Measurements from ENCODE around the gene XXYLT1.

Gene XXYLT1

GRCh38 chr3:195105389-195105788, 165.6 kb downstream of the XXYLT1 start:
- no peak for DNase-seq (ENCODE audit: extremely low spot score)
- ChIA-PET CTCF (interaction anchor here (0.9 kb wide), 2 partner anchors 106 to 422 kb away, joined by 3 read pairs; no protein-coding TSS in a partner anchor), POLR2A (no interaction called here)
- no peak for TF ChIP-seq HDGF (IDR thresholded peaks at IDR 0.05; ENCODE audit: borderline replicate concordance)
- TF ChIP-seq FOXK2 (IDR thresholded peaks at IDR 0.05): no peak
- no peak for TF ChIP-seq PKNOX1 (IDR thresholded peaks at IDR 0.05)

- DNase-seq (ENCODE audit: extremely low spot score): no peak
- TF ChIP-seq ZNF384 (IDR thresholded peaks at IDR 0.05): no peak
- no peak for TF ChIP-seq FOXA1 (IDR thresholded peaks at IDR 0.05)
- TF ChIP-seq L3MBTL2 (conservative IDR thresholded peaks at IDR 0.05): no peak
- TF ChIP-seq CTBP1 (IDR thresholded peaks at IDR 0.05; ENCODE audit: borderline replicate concordance): no peak
- TF ChIP-seq LEF1 (IDR thresholded peaks at IDR 0.05; ENCODE audit: borderline replicate concordance): no peak
- TF ChIP-seq NFRKB (IDR thresholded peaks at IDR 0.05): no peak
- TF ChIP-seq SUZ12 (IDR thresholded peaks at IDR 0.05): no peak
- TF ChIP-seq FOXM1 (IDR thresholded peaks at IDR 0.05; ENCODE audit: borderline replicate concordance): no peak
- TF ChIP-seq HDGF (IDR thresholded peaks at IDR 0.05; ENCODE audit: borderline replicate concordance): no peak
- no peak for TF ChIP-seq BHLHE40 (IDR thresholded peaks at IDR 0.05; ENCODE audit: borderline replicate concordance)
- POLR2A ChIA-PET: no interaction called here
- CTCF ChIA-PET: interaction anchor here (0.7 kb wide), 1 partner anchor 99 kb away, joined by 3 read pairs; no protein-coding TSS in a partner anchor
Measured at GRCh38 chr3:195104340-195104739, 166.6 kb downstream of the XXYLT1 start.

- no peak for DNase-seq (ENCODE audit: extremely low spot score)
- POLR2A ChIA-PET: no interaction called here
Measured at GRCh38 chr3:195103623-195104022, 167.3 kb downstream of the XXYLT1 start.

GRCh38 chr3:195102609-195103467, 168.1 kb downstream of the XXYLT1 start:
- TF ChIP-seq ARNT (IDR thresholded peaks at IDR 0.05) (peak; percentile 56; the same call in 1 of the 2 replicates), FOXM1 (IDR thresholded peaks at IDR 0.05; ENCODE audit: borderline replicate concordance) (no peak)
- no peak for DNase-seq (ENCODE audit: extremely low spot score)
- CTCF ChIA-PET: no interaction called here
- POLR2A ChIA-PET: no interaction called here

More at GRCh38 chr3:195103623-195104022, 167.3 kb downstream of the XXYLT1 start:
- TF ChIP-seq TARDBP (IDR thresholded peaks at IDR 0.05) (no peak), ARNT (IDR thresholded peaks at IDR 0.05) (no peak), FOXA1 (IDR thresholded peaks at IDR 0.05) (no peak), FOXM1 (IDR thresholded peaks at IDR 0.05; ENCODE audit: borderline replicate concordance) (no peak), ZNF384 (IDR thresholded peaks at IDR 0.05) (no peak), SP1 (IDR thresholded peaks at IDR 0.05) (no peak), CTBP1 (IDR thresholded peaks at IDR 0.05; ENCODE audit: borderline replicate concordance) (no peak), LEF1 (IDR thresholded peaks at IDR 0.05; ENCODE audit: borderline replicate concordance) (no peak), NFRKB (IDR thresholded peaks at IDR 0.05) (no peak), ELF4 (IDR thresholded peaks at IDR 0.05) (no peak)
- CTCF ChIA-PET: no interaction called here

GRCh38 chr3:195101927-195102608, 168.9 kb downstream of the XXYLT1 start:
- no peak for DNase-seq (ENCODE audit: extremely low spot score)
- no peak for TF ChIP-seq FOXM1 (IDR thresholded peaks at IDR 0.05; ENCODE audit: borderline replicate concordance)
- TF ChIP-seq FOXK2 (IDR thresholded peaks at IDR 0.05): no peak
- no peak for TF ChIP-seq PKNOX1 (IDR thresholded peaks at IDR 0.05)
- TF ChIP-seq ELF4 (IDR thresholded peaks at IDR 0.05): no peak
- no peak for TF ChIP-seq SUZ12 (IDR thresholded peaks at IDR 0.05)
- no peak for TF ChIP-seq NFRKB (IDR thresholded peaks at IDR 0.05)
- TF ChIP-seq FOXA1 (IDR thresholded peaks at IDR 0.05): no peak
- no peak for TF ChIP-seq TARDBP (IDR thresholded peaks at IDR 0.05)
- no peak for TF ChIP-seq LEF1 (IDR thresholded peaks at IDR 0.05; ENCODE audit: borderline replicate concordance)
- TF ChIP-seq HDGF (IDR thresholded peaks at IDR 0.05; ENCODE audit: borderline replicate concordance): no peak
- TF ChIP-seq BHLHE40 (IDR thresholded peaks at IDR 0.05; ENCODE audit: borderline replicate concordance): no peak
- no peak for TF ChIP-seq ZNF384 (IDR thresholded peaks at IDR 0.05)
- ChIA-PET CTCF (no interaction called here), POLR2A (no interaction called here)

GRCh38 chr3:195101001-195101583, 169.9 kb downstream of the XXYLT1 start:
- DNase-seq (ENCODE audit: extremely low spot score): no peak
- ChIA-PET CTCF (no interaction called here), POLR2A (no interaction called here)
- no peak for TF ChIP-seq NFRKB (IDR thresholded peaks at IDR 0.05)
- TF ChIP-seq FOXM1 (IDR thresholded peaks at IDR 0.05; ENCODE audit: borderline replicate concordance): no peak
- TF ChIP-seq SP1 (IDR thresholded peaks at IDR 0.05): no peak
- no peak for TF ChIP-seq FOXA1 (IDR thresholded peaks at IDR 0.05)
- TF ChIP-seq TARDBP (IDR thresholded peaks at IDR 0.05): no peak
- TF ChIP-seq ARNT (IDR thresholded peaks at IDR 0.05): no peak
- TF ChIP-seq HDGF (IDR thresholded peaks at IDR 0.05; ENCODE audit: borderline replicate concordance): no peak
- TF ChIP-seq ELF4 (IDR thresholded peaks at IDR 0.05): no peak
- no peak for TF ChIP-seq BHLHE40 (IDR thresholded peaks at IDR 0.05; ENCODE audit: borderline replicate concordance)
- no peak for TF ChIP-seq PKNOX1 (IDR thresholded peaks at IDR 0.05)

All from HEK293T (cell line).